ENCODE results near the gene TPRN.

The TPRN gene

GRCh38 chr9:137236936-137237421 is 36.4 kb upstream of the TPRN start:
- DNase-seq (ENCODE audit: low read depth in 2 of 2, low spot score in 1 of 2), result no peak

- peak; percentile 78 to 79 for DNase-seq (ENCODE audit: low read depth in 2 of 2, low spot score in 1 of 2)
Measured at GRCh38 chr9:137236238-137236935, 35.8 kb upstream of the TPRN start.

- no peak for DNase-seq (ENCODE audit: low read depth in 2 of 2, low spot score in 1 of 2)
Measured at GRCh38 chr9:137235424-137236237, 35.1 kb upstream of the TPRN start.

- no peak for DNase-seq (ENCODE audit: low read depth in 2 of 2, low spot score in 1 of 2)
Measured at GRCh38 chr9:137234758-137235423, 34.4 kb upstream of the TPRN start.

- DNase-seq (ENCODE audit: low read depth in 2 of 2, low spot score in 1 of 2), result no peak
Measured at GRCh38 chr9:137234055-137234697, 33.6 kb upstream of the TPRN start.

- no peak for DNase-seq (ENCODE audit: low read depth in 2 of 2, low spot score in 1 of 2)
Measured at GRCh38 chr9:137233143-137233980, 32.8 kb upstream of the TPRN start.

- no peak for DNase-seq (ENCODE audit: low read depth in 2 of 2, low spot score in 1 of 2)
Measured at GRCh38 chr9:137232510-137232909, 32.0 kb upstream of the TPRN start.

GRCh38 chr9:137232101-137232500 is 31.6 kb upstream of the TPRN start:
- no peak for DNase-seq (ENCODE audit: low read depth in 2 of 2, low spot score in 1 of 2)

- DNase-seq (ENCODE audit: low read depth in 2 of 2, low spot score in 1 of 2), result no peak
Measured at GRCh38 chr9:137231372-137232039, 31.0 kb upstream of the TPRN start.

- DNase-seq (ENCODE audit: low read depth in 2 of 2, low spot score in 1 of 2), result no peak
Measured at GRCh38 chr9:137230705-137231371, 30.3 kb upstream of the TPRN start, which contains the start of gene SLC34A3. TSS of gene SLC34A3 (plus strand) at chr9:137230901. CDS start at chr9:137231703, 802 bp downstream.

- DNase-seq (ENCODE audit: low read depth in 2 of 2, low spot score in 1 of 2), result no peak
Measured at GRCh38 chr9:137229903-137230704, 29.6 kb upstream of the TPRN start.

GRCh38 chr9:137228968-137229896 is 28.7 kb upstream of the TPRN start:
- no peak for DNase-seq (ENCODE audit: low read depth in 2 of 2, low spot score in 1 of 2)

GRCh38 chr9:137228506-137228967 is 28.0 kb upstream of the TPRN start:
- DNase-seq (ENCODE audit: low read depth in 2 of 2, low spot score in 1 of 2), result no peak

- DNase-seq (ENCODE audit: low read depth in 2 of 2, low spot score in 1 of 2), result no peak
Measured at GRCh38 chr9:137227853-137228505, 27.4 kb upstream of the TPRN start.

- DNase-seq (ENCODE audit: low read depth in 2 of 2, low spot score in 1 of 2), result peak; percentile 58 to 65
Measured at GRCh38 chr9:137227054-137227852, 26.7 kb upstream of the TPRN start, which contains the start of gene RNF224. TSS of gene RNF224 (plus strand) at chr9:137227502. CDS start at chr9:137228336, 834 bp downstream.
